Adrenal gland (tissue), 12 donors: ENCODE results near the gene GLP2R. TPM values are rescaled to one million over a fixed set of nuclear protein-coding genes. Genes with fewer than 3 reads are reported as not detected.

Experiments
- DNase-seq, 7 donors: peaks; one replicate each; pipeline ENCODE4 v3.0.0-alpha.2; 2019 to 2020
- H3K27ac ChIP-seq, 5 donors: fragments of 200-600 bp; sonication (generic) in 4 of 5; 1 replicate in 3 of 5; 2 replicates in 2 of 5; pipeline versions ENCODE4 v1.5.1 to v1.8.0; 2016 to 2020; ENCODE audit warnings: mild to moderate bottlenecking in 1 of 5
- H3K27me3 ChIP-seq: fragments of 200-600 bp; 2 replicates; pipeline ENCODE4 v1.8.0; 2021
- H3K36me3 ChIP-seq, 2 donors: fragments of 200-600 bp; replicated peaks in 1 of 2; 1 replicate in 1 of 2; 2 replicates in 1 of 2; pipeline versions ENCODE4 v1.5.1 to v1.8.0; 2018 to 2022
- H3K4me1 ChIP-seq, 2 donors: fragments of 200-600 bp; replicated peaks in 1 of 2; 1 replicate in 1 of 2; 2 replicates in 1 of 2; pipeline versions ENCODE4 v1.5.1 to v1.8.0; 2018 to 2021
- H3K4me3 ChIP-seq, 4 donors: fragments of 200-600 bp; sonication (generic) in 3 of 4; one replicate each; pipeline ENCODE4 v1.5.1; 2016 to 2018
- H3K9me3 ChIP-seq, 3 donors: fragments of 200-600 bp; sonication (generic) in 1 of 3; replicated peaks in 1 of 3; 1 replicate in 2 of 3; 2 replicates in 1 of 3; pipeline versions ENCODE4 v1.5.1 to v1.8.0; 2016 to 2021
- CTCF ChIP-seq, 6 experiments: fragments of 450-650 bp in 4 of 6; fragments of 200-600 bp in 2 of 6; sonication (generic) in 1 of 6; IDR thresholded peaks; 1 replicate in 5 of 6; 2 replicates in 1 of 6; pipeline versions ENCODE4 v1.5.1 to v1.8.0; 2016 to 2021; ENCODE audit warnings: antibody characterized with exemption in 6 of 6, mild to moderate bottlenecking in 2 of 6, moderate library complexity in 1 of 6
- POLR2A ChIP-seq, 2 donors: fragments of 450-650 bp; IDR thresholded peaks; one replicate each; pipeline ENCODE4 v1.6.1; 2017; ENCODE audit warnings: antibody characterized with exemption in 2 of 2, mild to moderate bottlenecking in 2 of 2, moderate library complexity in 1 of 2
- WGBS, 4 donors: extraction: QIAGEN DNeasy Blood & Tissue Kit in 2 of 4; methylation state at CpG; one replicate each; pipeline versions ENCODE4 v1.1.5 to v1.1.7; 2013 to 2017; 5-methylcytosine and 5-hydroxymethylcytosine counted together
- intact Hi-C, 2 donors: fragments of 100-400 bp; cut with DNase I; formaldehyde crosslinking; loops; one replicate each; pipeline versions ENCODE4 v1.14.1 to v1.15.0; 2022 to 2023
- polyA plus RNA-seq, 3 donors: library from polyadenylated mRNA; stranded (reverse); fragments of 200-250 nt in 2 of 3; fragments of 350-450 nt in 1 of 3; fragmentation: Illumina TruSeq in 1 of 3; extraction: RNeasy Lipid Tissue Mini Kit (QIAGEN cat#74804) in 1 of 3; gene quantifications; one replicate each; pipeline ENCODE4 v1.2.3, GENCODE V29; 2013 to 2014
- total RNA-seq, 9 donors: library from RNA; depleted of rRNA in 4 of 9; stranded (reverse); fragments of >200 nt in 4 of 9; fragments of 120-200 nt in 1 of 9; fragmentation: NEBNext Ultra II Directional in 1 of 9; extraction: Animal tissue kit (Norgen Biotek cat#: 25700) in 1 of 9; gene quantifications; one replicate each; pipeline versions ENCODE4 v1.1.0 to v1.2.4, GENCODE V29; 2013 to 2023
- donor health status: healthy with polysubstance abuse.
- donor health status: Bipolar disorder and iron deficiency.
- donor health status: DM: yes; HTN: yes; CAD: no.
- donor health status: DM: no; HTN: no; CAD: no.
- donor health status: DM: no; HTN: no; CAD: no.
- donor health status: DM: yes; HTN: yes; CAD: no.

Gene GLP2R
- total and polyA plus RNA-seq, 12 donors = 0.07 to 1.2 (median 0.35) TPM; not detected in 1

GRCh38 chr17:9925457-9925856 lies 99.7 kb downstream of the GLP2R start:
- Histone ChIP-seq H3K36me3 (no peaks in the 10 kb centered on the region), H3K4me3 (no peak overlapping the region), H3K27me3 (no peaks in the 10 kb centered on the region), H3K4me1 (no peaks in the 10 kb centered on the region), H3K27ac (no peak overlapping the region), H3K9me3 (no peaks in the 10 kb centered on the region)
- 77 to 89% (median 84%) methylated on average over 7 to 11 of the region's 11 CpGs for WGBS, 4 donors
- intact Hi-C loops = loop anchor here (5.0 to 10.0 kb wide), 3 partner anchors 302 to 692 kb away; no protein-coding TSS in a partner anchor
- no peak for DNase-seq
- TF ChIP-seq POLR2A (IDR thresholded peaks at IDR 0.05) (no peak), CTCF (IDR thresholded peaks at IDR 0.05) (no peak)

GRCh38 chr17:9926150-9926804 lies 100.6 kb downstream of the GLP2R start:
- TF ChIP-seq CTCF (IDR thresholded peaks at IDR 0.05) (no peak), POLR2A (IDR thresholded peaks at IDR 0.05) (no peak)
- no peak overlapping the region for H3K4me3 ChIP-seq
- no peaks in the 10 kb centered on the region for H3K9me3 ChIP-seq
- no peaks in the 10 kb centered on the region for H3K4me1 ChIP-seq
- 76 to 85% (median 80%) methylated on average over 10 to 21 of the region's 21 CpGs for WGBS, 4 donors
- H3K27ac ChIP-seq = no peak overlapping the region
- H3K36me3 ChIP-seq = no peaks in the 10 kb centered on the region
- intact Hi-C loops = loop anchor here (5.0 to 10.0 kb wide), 3 partner anchors 301 to 691 kb away; no protein-coding TSS in a partner anchor
- DNase-seq = no peak
- no peaks in the 10 kb centered on the region for H3K27me3 ChIP-seq

- TF ChIP-seq CTCF (IDR thresholded peaks at IDR 0.05) (peak in 1 of 6 experiments; percentile 12), POLR2A (IDR thresholded peaks at IDR 0.05) (no peak)
- intact Hi-C loops = loop anchor here (5.0 to 10.0 kb wide), 3 partner anchors 299 to 689 kb away; no protein-coding TSS in a partner anchor
- H3K4me1 ChIP-seq = no peaks in the 10 kb centered on the region
- H3K9me3 ChIP-seq = no peaks in the 10 kb centered on the region
- no peak for DNase-seq
- H3K36me3 ChIP-seq = peaks cover 0 to 2% of the 10 kb centered on the region in 2 donors
- no peak overlapping the region for H3K27ac ChIP-seq
- 30 to 45% (median 42%) methylated on average over 12 to 13 of the region's 13 CpGs for WGBS, 4 donors
- H3K27me3 ChIP-seq = no peaks in the 10 kb centered on the region
- H3K4me3 ChIP-seq = no peak overlapping the region
Observed at GRCh38 chr17:9928601-9929333, 103.0 kb downstream of the GLP2R start.

- peaks cover 0 to 6% of the 10 kb centered on the region in 2 donors for H3K36me3 ChIP-seq
- no peaks in the 10 kb centered on the region for H3K27me3 ChIP-seq
- 60 to 85% (median 81%) methylated on average over 8 of the region's 8 CpGs for WGBS, 4 donors
- no peak for DNase-seq
- no peaks in the 10 kb centered on the region for H3K9me3 ChIP-seq
- H3K4me1 ChIP-seq = no peaks in the 10 kb centered on the region
- no peak overlapping the region for H3K4me3 ChIP-seq
- TF ChIP-seq CTCF (IDR thresholded peaks at IDR 0.05) = no peak
- TF ChIP-seq POLR2A (IDR thresholded peaks at IDR 0.05) = no peak
- H3K27ac ChIP-seq = no peak overlapping the region
- intact Hi-C loops = loop anchor here (5.0 to 10.0 kb wide), 3 partner anchors 297 to 687 kb away; no protein-coding TSS in a partner anchor
Observed at GRCh38 chr17:9929871-9930270, 104.1 kb downstream of the GLP2R start.
